Parathyroid adenoma (tissue), 2 donors: ENCODE results near the gene DYSF.

Source experiments
- H2AFZ ChIP-seq: fragments of 300-600 bp; sonication (generic); one replicate; pipeline ENCODE4 v1.7.0; 2017; ENCODE audit warnings: antibody characterized with exemption, mild to moderate bottlenecking
- H3K27ac ChIP-seq: fragments of 300-600 bp; sonication (generic); one replicate; pipeline ENCODE4 v1.7.0; 2017
- H3K27me3 ChIP-seq: fragments of 300-600 bp; sonication (generic); one replicate; pipeline ENCODE4 v1.7.0; 2017; ENCODE audit warnings: low read length; ENCODE audit not compliant: control insufficient read depth, insufficient read depth
- H3K36me3 ChIP-seq: fragments of 300-600 bp; sonication (generic); one replicate; pipeline ENCODE4 v1.7.0; 2017; ENCODE audit warnings: low read length; ENCODE audit not compliant: control insufficient read depth, insufficient read depth
- H3K4me1 ChIP-seq: fragments of 300-600 bp; sonication (generic); one replicate; pipeline ENCODE4 v1.7.0; 2017; ENCODE audit warnings: control low read depth
- H3K4me2 ChIP-seq: fragments of 300-600 bp; sonication (generic); one replicate; pipeline ENCODE4 v1.7.0; 2017; ENCODE audit warnings: low read length
- H3K4me3 ChIP-seq: fragments of 300-600 bp; sonication (generic); one replicate; pipeline ENCODE4 v1.7.0; 2017; ENCODE audit warnings: low read depth, low read length
- H3K79me2 ChIP-seq: fragments of 300-600 bp; sonication (generic); one replicate; pipeline ENCODE4 v1.7.0; 2017; ENCODE audit warnings: control low read depth
- H3K9ac ChIP-seq: fragments of 300-600 bp; sonication (generic); one replicate; pipeline ENCODE4 v1.7.0; 2017; ENCODE audit warnings: mild to moderate bottlenecking
- H3K9me3 ChIP-seq: fragments of 300-600 bp; sonication (generic); one replicate; pipeline ENCODE4 v1.7.0; 2017; ENCODE audit warnings: low read length; ENCODE audit not compliant: control insufficient read depth
- TF ChIP-seq, protein P1 (sequence below): fragments of 300-600 bp; sonication (generic); IDR thresholded peaks from one replicate; pipeline ENCODE4 v1.7.0; 2017; ENCODE audit warnings: antibody characterized with exemption, mild to moderate bottlenecking
- donor health status: primary hyperparathyroidism.

Gene DYSF

DNA sequence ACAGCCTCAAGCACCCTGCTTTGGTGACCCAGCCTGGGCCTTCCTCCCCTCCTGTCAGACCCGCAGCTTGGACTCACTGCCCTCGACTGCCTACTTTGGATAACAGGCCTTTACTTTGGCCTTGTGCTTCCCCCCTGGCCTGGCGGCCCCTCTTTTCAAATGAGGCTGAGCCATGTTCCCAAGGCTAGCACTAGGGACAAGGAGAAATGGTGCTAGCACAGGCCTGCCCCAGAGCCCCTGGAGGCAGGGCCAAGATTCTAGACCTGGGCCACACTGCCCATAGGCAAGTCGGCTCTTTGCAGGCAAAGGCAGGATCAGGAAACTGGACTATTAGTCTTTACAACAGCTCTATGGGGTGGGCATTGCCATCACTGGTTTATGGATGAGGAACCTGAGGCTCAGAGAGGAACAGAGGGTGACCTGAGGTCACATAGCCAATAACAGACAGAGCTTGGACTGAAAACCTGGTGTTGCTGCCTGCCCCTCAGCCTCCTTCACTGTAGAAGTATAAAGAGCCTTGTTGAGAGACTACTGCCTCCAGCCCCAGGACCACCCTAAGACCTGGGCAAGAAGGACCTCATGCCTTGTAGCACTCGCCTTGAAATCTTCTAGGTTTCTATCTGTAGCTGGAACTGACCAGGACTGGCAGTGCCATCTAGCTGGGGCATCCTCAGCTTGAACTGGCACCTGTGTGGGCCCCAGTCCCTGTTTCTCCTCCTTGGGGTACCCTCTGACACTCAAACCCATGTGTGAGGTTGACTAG is 266.3 kb downstream of the DYSF start:
- Histone ChIP-seq H3K4me3 (no peak overlapping the region), H3K9me3 (no peaks in the 10 kb centered on the region), H2AFZ (no peak overlapping the region), H3K4me2 (no peak overlapping the region), H3K27me3 (no peaks in the 10 kb centered on the region), H3K79me2 (no peaks in the 10 kb centered on the region), H3K9ac (no peak overlapping the region), H3K36me3 (no peaks in the 10 kb centered on the region), H3K4me1 (no peaks in the 10 kb centered on the region), H3K27ac (no peak overlapping the region)
- TF ChIP-seq, protein P1, sequence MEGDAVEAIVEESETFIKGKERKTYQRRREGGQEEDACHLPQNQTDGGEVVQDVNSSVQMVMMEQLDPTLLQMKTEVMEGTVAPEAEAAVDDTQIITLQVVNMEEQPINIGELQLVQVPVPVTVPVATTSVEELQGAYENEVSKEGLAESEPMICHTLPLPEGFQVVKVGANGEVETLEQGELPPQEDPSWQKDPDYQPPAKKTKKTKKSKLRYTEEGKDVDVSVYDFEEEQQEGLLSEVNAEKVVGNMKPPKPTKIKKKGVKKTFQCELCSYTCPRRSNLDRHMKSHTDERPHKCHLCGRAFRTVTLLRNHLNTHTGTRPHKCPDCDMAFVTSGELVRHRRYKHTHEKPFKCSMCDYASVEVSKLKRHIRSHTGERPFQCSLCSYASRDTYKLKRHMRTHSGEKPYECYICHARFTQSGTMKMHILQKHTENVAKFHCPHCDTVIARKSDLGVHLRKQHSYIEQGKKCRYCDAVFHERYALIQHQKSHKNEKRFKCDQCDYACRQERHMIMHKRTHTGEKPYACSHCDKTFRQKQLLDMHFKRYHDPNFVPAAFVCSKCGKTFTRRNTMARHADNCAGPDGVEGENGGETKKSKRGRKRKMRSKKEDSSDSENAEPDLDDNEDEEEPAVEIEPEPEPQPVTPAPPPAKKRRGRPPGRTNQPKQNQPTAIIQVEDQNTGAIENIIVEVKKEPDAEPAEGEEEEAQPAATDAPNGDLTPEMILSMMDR: no peak

DNA sequence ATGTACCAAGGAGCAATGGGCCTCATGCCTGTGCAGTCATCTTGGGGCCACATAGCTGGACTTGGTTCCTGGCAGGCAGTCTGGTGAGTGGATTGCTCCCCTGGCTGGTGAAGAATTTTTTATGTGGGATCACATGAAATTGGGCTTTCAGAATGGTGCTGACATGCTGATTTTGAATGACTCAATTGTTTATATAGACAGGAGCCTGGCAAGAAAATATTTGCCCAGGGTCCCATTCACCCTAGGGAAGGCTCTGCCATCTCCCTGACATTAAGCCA is 266.9 kb downstream of the DYSF start:
- Histone ChIP-seq H3K4me3 (no peak overlapping the region), H3K4me1 (no peaks in the 10 kb centered on the region), H3K27ac (no peak overlapping the region), H3K9me3 (no peaks in the 10 kb centered on the region), H3K4me2 (no peak overlapping the region), H3K36me3 (no peaks in the 10 kb centered on the region), H3K27me3 (no peaks in the 10 kb centered on the region), H2AFZ (no peak overlapping the region), H3K9ac (no peak overlapping the region), H3K79me2 (no peaks in the 10 kb centered on the region)
- TF ChIP-seq, protein P1: no peak

DNA sequence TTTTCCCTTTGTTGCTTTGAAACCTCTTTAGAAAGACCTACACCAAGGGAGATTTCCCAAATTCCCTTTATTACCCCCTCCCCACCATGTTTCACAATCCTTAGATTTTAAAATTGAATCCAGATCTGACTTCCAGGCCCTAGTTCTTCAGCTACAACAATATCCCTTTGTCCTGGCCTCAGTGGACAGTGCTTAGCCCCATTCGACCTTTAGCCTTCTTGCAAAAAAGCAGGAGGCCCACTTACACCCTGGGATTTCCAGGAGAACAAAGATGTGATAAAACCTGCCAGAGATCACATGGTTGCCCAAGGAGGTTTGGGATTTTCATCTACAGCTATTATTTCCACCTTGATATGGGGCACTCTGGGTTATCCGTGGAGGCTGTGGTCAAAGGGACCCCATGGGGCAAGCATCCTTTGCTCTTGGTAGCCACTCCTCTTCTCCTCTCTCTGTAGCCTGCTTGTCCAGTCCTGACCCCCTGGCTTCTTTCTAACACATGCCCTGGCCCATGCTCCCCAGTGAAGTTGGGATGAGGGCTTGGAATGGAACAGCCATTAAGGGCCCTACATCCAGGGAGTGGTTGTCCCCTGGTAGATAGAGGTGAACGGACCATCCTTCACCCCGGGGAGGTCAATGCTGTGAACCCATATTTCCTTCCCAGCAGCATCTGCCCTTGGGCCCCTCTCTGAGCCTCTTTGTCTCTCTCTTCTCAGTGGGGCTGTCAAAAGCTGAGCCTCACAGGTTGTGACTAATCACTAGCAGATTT is 267.4 kb downstream of the DYSF start:
- Histone ChIP-seq H3K4me3 (no peak overlapping the region), H3K27ac (peak overlapping the region; percentile 15), H3K9ac (no peak overlapping the region), H2AFZ (no peak overlapping the region), H3K9me3 (no peaks in the 10 kb centered on the region), H3K27me3 (no peaks in the 10 kb centered on the region), H3K4me2 (no peak overlapping the region), H3K79me2 (no peaks in the 10 kb centered on the region), H3K36me3 (no peaks in the 10 kb centered on the region), H3K4me1 (no peaks in the 10 kb centered on the region)
- TF ChIP-seq, protein P1: no peak

DNA sequence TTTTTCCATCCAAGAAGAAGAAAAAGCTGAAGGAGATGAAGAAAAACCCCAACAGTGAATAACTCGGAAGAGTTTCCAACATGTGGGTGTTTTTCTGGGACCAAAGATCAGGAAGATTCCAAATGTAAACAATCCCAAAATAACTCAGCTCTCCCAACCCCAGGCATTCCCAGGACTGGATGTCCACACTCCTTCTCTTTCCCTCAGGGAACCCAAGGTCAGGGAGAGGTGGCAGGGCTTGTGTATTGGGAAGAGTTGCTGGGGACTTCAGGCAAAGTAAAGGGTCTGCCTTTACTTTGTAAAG is 268.0 kb downstream of the DYSF start:
- TF ChIP-seq, protein P1: no peak
- Histone ChIP-seq H3K36me3 (no peaks in the 10 kb centered on the region), H3K9me3 (no peaks in the 10 kb centered on the region), H3K4me3 (no peak overlapping the region), H3K9ac (no peak overlapping the region), H3K27me3 (no peaks in the 10 kb centered on the region), H3K79me2 (no peaks in the 10 kb centered on the region), H2AFZ (no peak overlapping the region), H3K4me2 (no peak overlapping the region), H3K4me1 (no peaks in the 10 kb centered on the region), H3K27ac (no peak overlapping the region)

DNA sequence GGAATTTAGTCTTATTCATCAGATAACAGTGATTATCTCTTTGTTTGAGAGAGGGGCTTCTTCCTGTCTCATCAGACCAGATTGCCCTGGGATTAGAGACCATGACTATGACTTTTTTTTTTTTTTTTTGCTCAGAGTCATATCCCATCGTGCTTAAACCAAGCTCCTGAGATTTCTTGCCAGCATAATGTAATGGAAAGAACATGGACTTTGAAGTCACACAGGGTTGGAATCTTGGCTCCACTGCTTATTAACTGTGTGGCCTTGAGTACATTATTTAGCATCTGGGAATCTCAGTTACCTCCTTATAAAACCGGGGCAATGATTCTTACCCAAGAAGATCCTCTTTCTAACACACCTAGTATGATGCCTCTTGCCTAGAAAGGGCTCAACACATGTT is 268.3 kb downstream of the DYSF start:
- H3K4me3 ChIP-seq: no peak overlapping the region

More for the DNA sequence above, 268.3 kb downstream of the DYSF start:
- H3K79me2 ChIP-seq: no peaks in the 10 kb centered on the region
- H3K27ac ChIP-seq: peak overlapping the region; percentile 15
- H3K4me2 ChIP-seq: no peak overlapping the region
- H2AFZ ChIP-seq: no peak overlapping the region
- no peaks in the 10 kb centered on the region for H3K4me1 ChIP-seq
- H3K36me3 ChIP-seq: no peaks in the 10 kb centered on the region
- H3K9me3 ChIP-seq: no peaks in the 10 kb centered on the region
- TF ChIP-seq, protein P1: no peak
- H3K9ac ChIP-seq: no peak overlapping the region
- H3K27me3 ChIP-seq: no peaks in the 10 kb centered on the region
